ENCODE results near the gene CSPG4.

GRCh38 chr15:75655931-75656330 lies 56.7 kb downstream of the CSPG4 start:
- TF ChIP-seq CTCF (IDR thresholded peaks at IDR 0.05; ENCODE audit: borderline replicate concordance, extremely low read depth, low read length, poor library complexity, severe bottlenecking) (no peak), EZH2 (IDR thresholded peaks at IDR 0.05; ENCODE audit: borderline replicate concordance, low read depth, low read length, severe bottlenecking) (no peak)

Measured in DND-41 (cell line).